Measurements from ENCODE around the gene LDHD. TPM values are rescaled to one million over a fixed set of nuclear protein-coding genes. Genes with fewer than 3 reads are reported as not detected.

LDHD gene
- total RNA-seq, 4 donors from 2014 or later = 10.2 to 41.3 (median 26.3) TPM

GRCh38 chr16:75062135-75062975 is 54.2 kb downstream of the LDHD start:
- no peak for TF ChIP-seq POLR2A (IDR thresholded peaks at IDR 0.05)
- peak in 1 of 6 experiments; percentile 14 for TF ChIP-seq CTCF (IDR thresholded peaks at IDR 0.05)
- Histone ChIP-seq H3K36me3 (no peaks in the 10 kb centered on the region), H3K27ac (peak overlapping the region; percentile 60 to 85 (median 81)), H3K4me1 (peaks cover 70 to 88% of the 10 kb centered on the region in 2 donors), H3K9me3 (no peaks in the 10 kb centered on the region), H3K27me3 (no peaks in the 10 kb centered on the region), H3K4me3 (replicated peaks in 1 of 3) (no peak overlapping the region)
- peak; percentile 93 for DNase-seq
- intact Hi-C loops (cut with DNase I) = no loop called here
- 41 to 64% methylated on average over 21 to 22 of the region's 22 CpGs for WGBS, 2 donors

Other genes with a start within 250 kb of the LDHD start
- 10 to 100 TPM; 40.2 to 55.8 (median 46.9) TPM for gene WDR59, start 131.7 kb downstream of the LDHD start, total RNA-seq
- gene ZNRF1, start 117.8 kb downstream of the LDHD start, total RNA-seq = 10 to 100 TPM; 47.4 to 94.5 (median 57.4) TPM
- 10 to 100 TPM; 16.8 to 43.3 (median 21.1) TPM for gene ZFP1, start 31.7 kb upstream of the LDHD start, total RNA-seq
- not detected for gene CTRB2, start 90.4 kb upstream of the LDHD start, total RNA-seq
- gene CTRB1, start 102.2 kb upstream of the LDHD start, total RNA-seq = not detected
- 10 to 100 TPM; 51.1 to 89.9 (median 71.3) TPM for gene BCAR1, start 134.8 kb upstream of the LDHD start, total RNA-seq